AG04449 (cell line): ENCODE data around the gene MRPS23.
"Not testable (repeated sequence)": the region's sequence is repeated elsewhere in the genome, so short reads cannot be mapped to it uniquely, and the experiment has no call there.

Experiments used
- CTCF ChIA-PET: fragments of 350-600 bp; formaldehyde crosslinking; extraction: SDS; loops from one replicate; lab custom pipeline; 2021; ENCODE audit warnings: antibody characterized with exemption; lab: Yijun Ruan, JAX
- POLR2A ChIA-PET: fragments of 400-600, 350-600 bp; formaldehyde crosslinking; extraction: SDS; loops from one replicate; lab custom pipeline; 2020; ENCODE audit warnings: antibody characterized with exemption, inconsistent platforms; lab: Yijun Ruan, JAX
- DNase-seq: peaks from one replicate; pipeline ENCODE4 v3.0.0-alpha.2; 2010; ENCODE audit warnings: low read depth, low spot score
- H3K4me3 ChIP-seq: 2 replicates; pipeline ENCODE4 v1.5.1; 2011; ENCODE audit warnings: low read depth, mild to moderate bottlenecking, control low read depth, low read length
- TF ChIP-seq, protein P1 (sequence below): IDR thresholded peaks from one replicate; pipeline ENCODE4 v1.5.1; 2011; ENCODE audit warnings: mild to moderate bottlenecking, moderate library complexity, low read length, control low read depth, inconsistent platforms; ENCODE audit not compliant: insufficient read depth; ENCODE audit errors: missing control alignments

The MRPS23 gene

DNA sequence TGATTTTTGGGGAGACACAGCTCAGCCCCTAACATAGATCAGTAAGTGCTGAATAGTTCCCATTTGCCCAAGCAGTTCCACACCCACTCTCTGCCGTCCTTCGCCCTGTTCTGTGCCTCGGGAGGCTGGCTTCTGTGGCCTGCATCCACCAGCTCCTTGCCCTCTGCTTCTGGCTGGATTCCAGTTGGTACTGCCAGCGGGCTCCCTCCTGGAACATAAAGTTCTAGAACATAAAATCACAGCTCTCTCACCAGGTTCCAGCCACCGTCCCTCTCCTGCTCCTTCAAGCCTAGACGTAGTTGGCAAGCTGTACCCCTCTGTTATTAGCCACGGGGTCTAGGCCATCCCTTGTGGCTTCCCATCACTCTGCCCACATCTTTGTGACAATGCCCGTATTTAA, 3.9 kb upstream of the MRPS23 start:
- no peak for DNase-seq
- TF ChIP-seq, protein P1, sequence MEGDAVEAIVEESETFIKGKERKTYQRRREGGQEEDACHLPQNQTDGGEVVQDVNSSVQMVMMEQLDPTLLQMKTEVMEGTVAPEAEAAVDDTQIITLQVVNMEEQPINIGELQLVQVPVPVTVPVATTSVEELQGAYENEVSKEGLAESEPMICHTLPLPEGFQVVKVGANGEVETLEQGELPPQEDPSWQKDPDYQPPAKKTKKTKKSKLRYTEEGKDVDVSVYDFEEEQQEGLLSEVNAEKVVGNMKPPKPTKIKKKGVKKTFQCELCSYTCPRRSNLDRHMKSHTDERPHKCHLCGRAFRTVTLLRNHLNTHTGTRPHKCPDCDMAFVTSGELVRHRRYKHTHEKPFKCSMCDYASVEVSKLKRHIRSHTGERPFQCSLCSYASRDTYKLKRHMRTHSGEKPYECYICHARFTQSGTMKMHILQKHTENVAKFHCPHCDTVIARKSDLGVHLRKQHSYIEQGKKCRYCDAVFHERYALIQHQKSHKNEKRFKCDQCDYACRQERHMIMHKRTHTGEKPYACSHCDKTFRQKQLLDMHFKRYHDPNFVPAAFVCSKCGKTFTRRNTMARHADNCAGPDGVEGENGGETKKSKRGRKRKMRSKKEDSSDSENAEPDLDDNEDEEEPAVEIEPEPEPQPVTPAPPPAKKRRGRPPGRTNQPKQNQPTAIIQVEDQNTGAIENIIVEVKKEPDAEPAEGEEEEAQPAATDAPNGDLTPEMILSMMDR: no peak
- H3K4me3 ChIP-seq: no peak overlapping the region
- ChIA-PET POLR2A (interaction anchor here (1.7 to 1.8 kb wide), 2 partner anchors 139 to 146 kb away, joined by 3 to 6 read pairs; no protein-coding TSS in a partner anchor), CTCF (interaction anchor here (1.5 to 36.7 kb wide), 7 partner anchors 13 to 724 kb away, joined by 4 to 1361 read pairs (median 8); partner anchors contain the start of genes CUEDC1, SRSF1 and VEZF1)

GRCh38 chr17:57852955-57853328, 3.1 kb upstream of the MRPS23 start:
- TF ChIP-seq, protein P1: no peak
- H3K4me3 ChIP-seq: no peak overlapping the region
- no peak for DNase-seq
- ChIA-PET CTCF (interaction anchor here (1.3 to 36.7 kb wide), 6 partner anchors 7 to 145 kb away, joined by 3 to 1361 read pairs (median 20); partner anchors contain the start of genes CUEDC1, SRSF1 and VEZF1), POLR2A (no interaction called here)

- no peak for DNase-seq
- POLR2A ChIA-PET: interaction anchor here (0.6 to 1.3 kb wide), 5 partner anchors 23 to 636 kb away, joined by 3 read pairs; no protein-coding TSS in a partner anchor
- CTCF ChIA-PET: interaction anchor here (1.3 to 36.7 kb wide), 7 partner anchors 8 to 261 kb away, joined by 3 to 1361 read pairs (median 7); partner anchors contain the start of genes SRSF1 and VEZF1
- TF ChIP-seq, protein P1: no peak
- H3K4me3 ChIP-seq: no peak overlapping the region
Measured at GRCh38 chr17:57852092-57852954, 2.5 kb upstream of the MRPS23 start.

- CTCF ChIA-PET: interaction anchor here (0.5 to 36.7 kb wide), 6 partner anchors 11 to 263 kb away, joined by 3 to 1361 read pairs (median 20); partner anchors contain the start of genes SRSF1 and VEZF1
- TF ChIP-seq, protein P1: no peak
- POLR2A ChIA-PET: interaction anchor here (0.8 to 2.6 kb wide), 9 partner anchors 8 to 235 kb away, joined by 3 to 16 read pairs (median 6); partner anchors contain the start of genes CUEDC1, DYNLL2 and SRSF1
- DNase-seq: no peak
- H3K4me3 ChIP-seq: peak overlapping the region; percentile 99
Measured at GRCh38 chr17:57849163-57849873, 526 bp downstream of the MRPS23 start.

- ChIA-PET POLR2A (interaction anchor here (0.7 kb wide), 1 partner anchor 1152 kb away, joined by 4 read pairs; no protein-coding TSS in a partner anchor), CTCF (interaction anchor here (0.8 to 36.7 kb wide), 6 partner anchors 12 to 267 kb away, joined by 3 to 1361 read pairs (median 28); partner anchors contain the start of genes SRSF1 and VEZF1)
- H3K4me3 ChIP-seq, DNase-seq: not testable (repeated sequence)
Measured at GRCh38 chr17:57846056-57846945, 3.5 kb downstream of the MRPS23 start.
